Measurements from ENCODE around the gene SDK2.
"Not testable (repeated sequence)": the region's sequence is repeated elsewhere in the genome, so short reads cannot be mapped to it uniquely, and the experiment has no call there.

The SDK2 gene

GRCh38 chr17:73489991-73490390 lies 154.3 kb downstream of the SDK2 start:
- no peak for DNase-seq (ENCODE audit: low read depth in 1 of 2, low spot score in 1 of 2)

- DNase-seq (ENCODE audit: low read depth in 1 of 2, low spot score in 1 of 2), result no peak
Observed at GRCh38 chr17:73489333-73489732, 154.9 kb downstream of the SDK2 start.

- DNase-seq (ENCODE audit: low read depth in 1 of 2, low spot score in 1 of 2), result no peak
Observed at GRCh38 chr17:73485130-73485529, 159.1 kb downstream of the SDK2 start.

DNA sequence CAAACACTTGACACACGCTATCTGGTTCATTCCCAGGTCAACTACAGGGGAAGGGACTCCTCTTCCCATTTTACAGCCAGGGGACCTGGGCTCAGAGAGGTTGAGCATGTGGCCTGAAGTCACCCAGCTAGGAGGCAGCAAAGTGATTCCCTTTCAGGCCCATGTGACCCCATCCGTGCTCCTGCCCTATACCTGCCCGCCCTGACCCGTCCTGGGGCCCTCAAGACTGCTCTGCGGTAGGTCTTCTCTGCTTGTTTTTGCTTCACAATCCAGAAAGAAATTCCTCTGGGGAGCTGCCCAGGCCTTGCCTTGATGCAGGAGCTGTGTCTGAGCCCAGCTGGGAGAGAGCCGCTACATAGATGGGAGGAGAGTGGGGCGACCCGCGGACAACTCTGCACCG lies 161.4 kb downstream of the SDK2 start:
- DNase-seq (ENCODE audit: low read depth in 1 of 2, low spot score in 1 of 2), result no peak

DNA sequence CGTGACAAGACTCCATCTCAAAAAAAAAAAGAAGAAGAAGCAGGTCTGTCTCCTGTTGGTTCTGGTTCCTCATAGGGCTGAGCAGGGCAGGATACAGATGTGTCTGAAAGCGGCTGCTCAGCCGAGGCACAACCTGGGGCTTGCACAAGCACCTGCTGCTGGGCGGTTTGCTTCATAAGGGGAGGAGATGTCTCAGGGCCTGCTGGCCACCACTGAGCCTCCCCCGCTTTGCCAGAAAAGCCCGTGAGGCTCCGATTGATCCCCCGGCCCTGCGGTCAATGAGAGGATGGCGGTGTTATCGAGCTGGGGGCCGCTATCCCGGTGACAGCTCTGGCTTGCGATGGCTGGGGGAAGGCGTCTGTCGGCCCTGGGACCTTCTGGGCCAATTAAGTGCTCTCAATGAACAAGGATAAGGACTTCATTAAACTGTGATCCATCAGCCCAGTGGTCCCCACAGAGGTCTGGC lies 162.0 kb downstream of the SDK2 start:
- no peak for DNase-seq (ENCODE audit: low read depth in 1 of 2, low spot score in 1 of 2)

GRCh38 chr17:73481676-73482075 lies 162.6 kb downstream of the SDK2 start:
- DNase-seq (ENCODE audit: low read depth in 1 of 2, low spot score in 1 of 2), result no peak

DNA sequence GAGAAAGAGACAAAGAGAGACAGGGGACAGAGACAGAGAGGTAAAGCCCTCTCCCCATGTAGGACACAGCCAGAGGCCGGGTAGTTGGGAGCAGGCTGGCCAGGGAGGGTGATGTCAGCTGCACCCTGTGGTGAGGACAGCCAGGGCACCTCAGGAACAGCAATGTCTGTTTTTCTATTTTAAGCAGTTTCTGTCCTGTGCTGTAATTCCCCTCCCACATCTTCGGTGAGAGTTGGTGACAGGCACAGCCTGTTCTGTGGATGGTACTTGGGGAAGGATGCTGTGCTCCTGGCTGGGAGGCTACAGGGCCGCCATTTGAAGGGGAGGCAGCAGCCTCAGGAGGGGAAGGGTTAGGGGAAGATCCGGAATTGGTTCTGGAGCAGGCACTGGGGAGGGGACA lies 163.5 kb downstream of the SDK2 start:
- no peak for DNase-seq (ENCODE audit: low read depth in 1 of 2, low spot score in 1 of 2)

GRCh38 chr17:73478768-73479424 lies 165.3 kb downstream of the SDK2 start:
- DNase-seq (ENCODE audit: low read depth in 1 of 2, low spot score in 1 of 2), result no peak

- DNase-seq (ENCODE audit: low read depth in 1 of 2, low spot score in 1 of 2), result no peak
Observed at GRCh38 chr17:73478334-73478733, 165.9 kb downstream of the SDK2 start.

GRCh38 chr17:73476890-73477350 lies 167.3 kb downstream of the SDK2 start:
- DNase-seq (ENCODE audit: low read depth in 1 of 2, low spot score in 1 of 2), result no peak

DNA sequence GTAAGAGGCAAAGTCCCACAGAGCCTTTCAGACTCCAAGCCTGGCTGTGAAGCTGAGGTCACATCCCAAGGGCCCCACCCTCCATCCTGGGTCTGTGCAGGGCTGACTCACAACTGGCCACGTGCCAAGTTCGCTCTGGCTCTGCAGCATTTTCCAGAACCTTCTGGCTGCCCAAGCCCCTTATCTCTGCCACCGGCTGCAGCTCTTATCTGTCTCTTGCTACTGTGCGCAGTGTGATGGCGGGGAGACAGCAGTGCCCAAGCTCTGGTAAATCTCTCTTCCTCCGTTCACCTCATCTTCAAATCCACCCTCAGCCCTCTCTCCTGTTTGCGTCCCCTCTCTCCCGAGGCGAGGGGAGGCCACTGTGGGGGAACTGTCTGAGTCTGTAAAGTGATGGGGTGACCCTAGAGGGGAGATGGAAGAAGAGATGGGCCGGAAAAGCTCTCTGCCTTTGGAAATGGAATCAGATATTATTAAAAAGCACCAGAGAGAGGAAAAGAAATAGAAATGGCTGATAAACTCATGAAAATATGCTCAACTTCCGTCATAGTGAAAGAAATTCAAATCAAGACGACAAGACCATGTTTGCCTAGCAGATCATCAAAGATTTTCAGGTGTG lies 169.8 kb downstream of the SDK2 start:
- no peak for DNase-seq (ENCODE audit: low read depth in 1 of 2, low spot score in 1 of 2)

DNA sequence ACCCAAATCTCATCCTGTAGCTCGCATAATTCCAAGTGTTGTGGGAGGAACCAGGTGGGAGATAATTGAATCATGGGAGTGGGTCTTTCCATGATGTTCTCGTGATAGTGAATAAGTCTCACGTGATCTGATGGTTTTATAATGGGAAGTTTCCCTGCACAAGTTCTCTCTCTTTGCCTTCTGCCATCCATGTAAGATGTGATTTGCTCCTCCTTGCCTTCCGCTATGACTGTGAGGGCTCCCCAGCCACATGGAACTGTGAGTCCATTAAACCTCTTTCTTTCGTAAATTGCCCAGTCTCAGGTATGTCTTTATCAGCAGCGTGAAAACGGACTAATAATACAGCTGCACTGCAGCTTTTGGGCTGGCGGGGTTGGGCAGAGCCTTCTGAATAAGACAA lies 171.5 kb downstream of the SDK2 start:
- DNase-seq (ENCODE audit: low read depth in 1 of 2, low spot score in 1 of 2), result not testable (repeated sequence)

- DNase-seq (ENCODE audit: low read depth in 1 of 2, low spot score in 1 of 2), result no peak
Observed at GRCh38 chr17:73471924-73472323, 172.3 kb downstream of the SDK2 start.

DNA sequence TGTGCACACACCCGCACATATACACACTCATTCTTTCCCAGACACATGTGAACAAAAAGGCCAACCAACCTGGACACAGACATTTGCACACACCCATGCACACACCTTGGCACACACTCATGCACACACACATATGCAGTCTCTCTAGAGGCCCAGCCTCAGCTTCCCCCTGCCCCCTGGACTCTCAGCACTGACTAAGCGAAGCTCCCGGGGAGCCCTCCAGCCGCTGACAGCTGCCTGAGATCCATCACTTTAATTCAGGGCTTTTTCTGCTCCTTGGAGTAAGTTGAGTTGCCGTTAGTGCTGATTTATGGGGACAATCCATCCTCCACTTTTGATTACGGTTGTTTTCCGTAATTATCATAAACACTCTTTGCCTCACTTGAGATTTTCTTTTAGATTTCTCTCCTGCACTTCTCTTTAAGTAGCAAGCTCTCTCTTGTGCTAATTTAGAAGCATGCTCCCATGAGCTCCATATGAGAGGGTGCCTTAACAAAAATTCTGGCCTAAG lies 173.9 kb downstream of the SDK2 start:
- no peak for DNase-seq (ENCODE audit: low read depth in 1 of 2, low spot score in 1 of 2)

GRCh38 chr17:73469311-73469710 lies 174.9 kb downstream of the SDK2 start:
- DNase-seq (ENCODE audit: low read depth in 1 of 2, low spot score in 1 of 2), result no peak

DNA sequence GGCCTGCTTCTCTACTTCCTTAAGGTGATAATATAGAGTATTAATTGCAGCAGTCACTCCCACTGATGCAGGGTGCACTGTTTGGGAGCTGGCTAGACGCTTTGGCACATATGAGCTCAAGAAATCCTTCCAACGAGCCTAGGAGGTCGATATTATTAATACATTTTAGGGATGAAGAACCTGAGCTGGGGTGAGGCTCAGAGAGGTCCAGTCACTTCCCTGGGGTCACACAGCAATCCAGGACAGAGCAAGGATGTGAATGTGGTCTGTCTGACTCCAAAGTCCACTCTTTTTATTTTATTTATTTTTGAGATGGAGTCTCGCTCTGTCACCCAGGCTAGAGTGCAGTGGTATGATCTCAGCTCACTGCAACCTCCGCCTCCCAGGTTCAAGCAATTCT lies 176.0 kb downstream of the SDK2 start:
- no peak for DNase-seq (ENCODE audit: low read depth in 1 of 2, low spot score in 1 of 2)

GRCh38 chr17:73467651-73468050 lies 176.6 kb downstream of the SDK2 start:
- no peak for DNase-seq (ENCODE audit: low read depth in 1 of 2, low spot score in 1 of 2)

- no peak for DNase-seq (ENCODE audit: low read depth in 1 of 2, low spot score in 1 of 2)
Observed at GRCh38 chr17:73466704-73467433, 177.4 kb downstream of the SDK2 start.

DNA sequence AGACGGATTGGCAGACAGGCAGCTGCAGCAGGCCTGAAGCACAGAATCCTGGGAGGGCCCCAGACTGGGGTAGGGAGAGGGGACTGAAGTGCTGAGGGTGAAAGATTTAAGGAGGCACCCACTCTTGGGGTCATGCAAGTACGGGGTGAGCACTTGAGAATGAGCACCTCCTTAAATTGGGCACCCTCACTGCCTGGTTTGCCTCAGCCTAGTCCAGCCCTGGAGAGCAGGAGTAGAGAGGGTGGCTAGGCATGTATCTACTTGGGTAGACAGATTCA lies 178.4 kb downstream of the SDK2 start:
- DNase-seq (ENCODE audit: low read depth in 1 of 2, low spot score in 1 of 2), result no peak

- DNase-seq (ENCODE audit: low read depth in 1 of 2, low spot score in 1 of 2), result no peak
Observed at GRCh38 chr17:73465130-73465952, 178.9 kb downstream of the SDK2 start.

DNA sequence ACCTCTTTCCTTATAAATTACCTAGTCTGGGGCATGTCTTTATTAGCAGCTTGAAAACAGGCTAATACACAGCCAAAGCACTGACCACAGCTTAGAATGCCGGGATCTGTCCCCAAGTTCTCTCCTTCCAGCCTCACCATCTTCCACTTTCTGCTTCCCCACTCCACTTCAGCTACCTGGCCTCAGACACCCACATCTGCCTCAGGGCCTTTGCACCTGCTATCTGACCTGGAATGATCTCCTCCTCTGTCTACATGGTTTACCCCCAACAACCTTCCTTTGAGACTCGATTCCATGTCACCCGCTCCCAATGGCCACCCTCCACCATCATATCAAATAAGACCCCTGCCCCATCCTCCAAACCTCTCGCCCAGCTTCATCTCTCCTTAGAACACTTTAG lies 179.8 kb downstream of the SDK2 start:
- no peak for DNase-seq (ENCODE audit: low read depth in 1 of 2, low spot score in 1 of 2)

Data from stimulated activated CD4-positive, alpha-beta T cell treated with anti-CD3 and anti-CD28 coated beads, Interleukin-15, amount 100 ng/mL, for 1 hour (primary cell).